HFFc6 (cell line): Measurements from ENCODE around the gene NGLY1. TPM values are rescaled to one million over a fixed set of nuclear protein-coding genes. Genes with fewer than 3 reads are reported as not detected.
A peak's percentile ranks its signal among the peaks of the same experiment; 100 is the strongest.

Experiments
- DNase-seq: peaks from one replicate; pipeline ENCODE4 v3.0.0-alpha.2; 2018
- H3K27ac Mint-ChIP-seq: 2 replicates; pipeline ENCODE4 v1.8.0; 2020; ENCODE audit warnings: mild to moderate bottlenecking, mixed read lengths
- H3K27me3 Mint-ChIP-seq: 2 replicates; pipeline ENCODE4 v1.8.0; 2021; ENCODE audit warnings: mild to moderate bottlenecking, moderate library complexity, mixed read lengths; ENCODE audit not compliant: insufficient read depth
- H3K36me3 Mint-ChIP-seq: 2 replicates; pipeline ENCODE4 v1.8.0; 2021; ENCODE audit warnings: low read depth, mixed read lengths
- H3K4me1 Mint-ChIP-seq: 2 replicates; pipeline ENCODE4 v1.8.0; 2020; ENCODE audit warnings: low read depth, mixed read lengths
- H3K4me3 Mint-ChIP-seq: 2 replicates; pipeline ENCODE4 v1.8.0; 2020; ENCODE audit warnings: mild to moderate bottlenecking, moderate library complexity, mixed read lengths
- H3K9me3 Mint-ChIP-seq: 2 replicates; pipeline ENCODE4 v1.8.0; 2020; ENCODE audit warnings: mild to moderate bottlenecking, mixed read lengths
- CTCF ChIP-seq: fragments of 200-600 bp; sonication (generic); IDR thresholded peaks from 2 replicates; pipeline ENCODE4 v1.5.0; 2021; ENCODE audit warnings: antibody characterized with exemption, mild to moderate bottlenecking
- total RNA-seq, 6 experiments: library from RNA; stranded (reverse); fragmentation: NEBNext Ultra II Directional; extraction: Animal tissue kit (Norgen Biotek cat#: 25700); gene quantifications; 2 replicates in 1 of 6; 3 replicates in 5 of 6; pipeline ENCODE4 v1.2.3, GENCODE V29; 2021

The NGLY1 gene
- total RNA-seq, 6 experiments from 2014 or later: 21.7 to 27.6 (median 24.3) TPM

DNA sequence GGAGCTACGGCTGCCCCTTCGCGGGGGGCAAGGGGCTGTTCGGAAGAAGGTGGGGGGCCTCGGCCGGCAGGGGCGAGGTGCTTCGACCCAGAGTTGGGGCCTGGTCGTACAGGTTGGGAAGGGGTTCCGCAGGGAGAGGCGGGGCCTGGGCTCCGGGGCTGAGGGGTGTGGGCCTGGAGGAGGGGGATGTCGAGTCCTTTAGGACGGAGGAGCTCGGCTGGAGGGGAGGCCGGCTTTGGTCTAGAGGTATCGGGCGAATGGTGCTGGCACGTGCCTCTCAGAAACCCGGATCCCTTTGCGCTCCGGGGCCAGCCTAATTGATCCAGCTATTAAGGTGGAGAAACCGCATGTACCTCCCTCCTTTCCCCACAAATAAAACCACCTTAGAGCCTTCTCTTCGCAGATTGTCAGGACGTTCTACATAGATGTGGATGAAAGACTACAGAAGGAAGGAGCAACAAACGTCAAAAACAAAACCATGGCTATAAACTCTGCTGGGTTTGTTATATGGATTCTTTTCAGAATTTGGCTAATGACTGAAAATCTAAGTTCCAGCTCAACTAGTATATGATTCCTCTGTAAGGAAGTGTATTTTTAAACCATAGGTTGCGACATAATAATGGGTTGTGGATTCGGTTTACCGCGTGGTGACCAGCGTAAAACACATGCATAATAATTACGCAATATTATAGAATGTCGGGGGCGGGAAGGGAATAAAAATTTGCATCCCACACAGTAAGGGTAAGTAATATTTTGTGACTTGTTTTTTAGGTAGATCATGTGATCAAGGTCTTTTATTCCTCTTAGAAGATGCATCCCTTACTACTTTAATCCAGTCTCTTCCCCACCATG, 644 bp upstream of the NGLY1 start:
- peaks cover 40% of the 10 kb centered on the region for H3K4me1 Mint-ChIP-seq
- no peaks in the 10 kb centered on the region for H3K9me3 Mint-ChIP-seq
- peak overlapping the region; percentile 74 for H3K27ac Mint-ChIP-seq
- H3K36me3 Mint-ChIP-seq: no peaks in the 10 kb centered on the region
- peak overlapping the region; percentile 87 for H3K4me3 Mint-ChIP-seq
- peak; percentile 7 for DNase-seq
- TF ChIP-seq CTCF: 0 out of 2 replicates have a peak, but pooled peaks have one; percentile 20
- H3K27me3 Mint-ChIP-seq: no peaks in the 10 kb centered on the region

GRCh38 chr3:25782636-25782937, 656 bp downstream of the NGLY1 start:
- no peaks in the 10 kb centered on the region for H3K27me3 Mint-ChIP-seq
- H3K4me1 Mint-ChIP-seq: peaks cover 28% of the 10 kb centered on the region
- H3K27ac Mint-ChIP-seq: peak overlapping the region; percentile 77
- H3K9me3 Mint-ChIP-seq: no peaks in the 10 kb centered on the region
- H3K36me3 Mint-ChIP-seq: peaks cover 3% of the 10 kb centered on the region
- peak; percentile 56 for DNase-seq
- peak overlapping the region; percentile 92 for H3K4me3 Mint-ChIP-seq
- TF ChIP-seq CTCF: no peak

- Mint-ChIP-seq H3K27ac (peak overlapping the region; percentile 77), H3K4me3 (peak overlapping the region; percentile 92), H3K36me3 (peaks cover 7% of the 10 kb centered on the region), H3K4me1 (peaks cover 28% of the 10 kb centered on the region), H3K27me3 (no peaks in the 10 kb centered on the region), H3K9me3 (no peaks in the 10 kb centered on the region)
- DNase-seq: no peak
- TF ChIP-seq CTCF: no peak
Observed at GRCh38 chr3:25781758-25782594, 1.3 kb downstream of the NGLY1 start.

DNA sequence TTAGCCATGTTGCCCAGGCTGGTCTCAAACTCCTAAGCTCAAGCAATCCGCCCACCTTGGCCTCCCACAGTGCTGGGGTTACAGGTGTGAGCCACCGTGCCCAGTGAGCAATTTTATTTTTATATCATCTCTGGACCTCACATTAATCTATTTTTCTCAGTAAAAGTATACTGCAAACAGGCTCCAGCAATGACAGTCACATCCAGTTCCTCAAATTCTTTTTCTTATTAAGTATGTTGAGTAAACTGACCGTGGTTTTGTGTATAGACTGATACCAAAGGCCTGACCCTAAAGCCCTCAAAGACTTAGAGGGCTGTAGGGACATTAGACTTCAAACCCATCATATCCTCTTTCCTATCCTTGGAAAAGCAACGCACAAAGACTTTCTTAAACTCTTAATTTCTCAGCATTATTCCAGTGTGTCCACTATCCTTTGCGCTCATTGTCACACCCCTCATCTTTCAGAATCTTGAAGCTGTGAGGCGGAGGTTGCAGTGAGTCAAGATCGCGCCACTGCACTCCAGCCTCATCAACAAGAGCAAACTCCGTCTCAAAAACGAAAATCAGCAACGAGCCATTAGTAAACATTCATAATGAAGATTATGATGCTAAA, 2.0 kb downstream of the NGLY1 start:
- no peak for DNase-seq
- H3K4me1 Mint-ChIP-seq: peaks cover 28% of the 10 kb centered on the region
- peak overlapping the region; percentile 92 for H3K4me3 Mint-ChIP-seq

More for the DNA sequence above, 2.0 kb downstream of the NGLY1 start:
- Mint-ChIP-seq H3K27ac (no peak overlapping the region), H3K9me3 (no peaks in the 10 kb centered on the region), H3K36me3 (peaks cover 14% of the 10 kb centered on the region), H3K27me3 (no peaks in the 10 kb centered on the region)
- no peak for TF ChIP-seq CTCF
